CD4-positive, alpha-beta T cell (primary cell): ENCODE measurements around the gene IER2. TPM values are rescaled to one million over a fixed set of nuclear protein-coding genes. Genes with fewer than 3 reads are reported as not detected.
"Not testable (repeated sequence)": the region's sequence is repeated elsewhere in the genome, so short reads cannot be mapped to it uniquely, and the experiment has no call there.

Experiments
- ATAC-seq: fragments of 200-7000 bp; cut with Tn5 transposase; one replicate; pipeline ENCODE4 v1.10.0; 2022; ENCODE audit warnings: mild to moderate bottlenecking; ENCODE audit not compliant: poor library complexity
- CTCF ChIA-PET: fragments of 350-600 bp; sonication (Branson Sonifier 250); formaldehyde crosslinking; loops from one replicate; lab custom pipeline; 2021; ENCODE audit warnings: antibody characterized with exemption, inconsistent platforms; lab: Charles Lee
- POLR2A ChIA-PET: fragments of 350-600 bp; sonication (Branson Sonifier 250); formaldehyde crosslinking; loops from one replicate; lab custom pipeline; 2021; ENCODE audit warnings: antibody characterized with exemption, inconsistent platforms; lab: Charles Lee
- DNase-seq, 14 experiments: peaks; one replicate each; pipeline ENCODE4 v3.0.0-alpha.2; 2013 to 2020; ENCODE audit warnings: mixed read lengths in 2 of 14
- H3K27ac ChIP-seq, 2 donors: one replicate each; pipeline versions ENCODE4 v1.5.1 to v1.7.0; 2013; ENCODE audit warnings: low read length in 2 of 2, low read depth in 1 of 2, mild to moderate bottlenecking in 1 of 2
- H3K27me3 ChIP-seq, 2 experiments: 1 replicate in 1 of 2; 2 replicates in 1 of 2; pipeline versions ENCODE4 v1.6.1 to v1.7.0; 2013; ENCODE audit warnings: low read length in 2 of 2, control low read depth in 1 of 2, mild to moderate bottlenecking in 1 of 2, moderate library complexity in 1 of 2; ENCODE audit not compliant: insufficient read depth in 2 of 2, control insufficient read depth in 1 of 2
- H3K36me3 ChIP-seq: one replicate; pipeline ENCODE4 v1.6.1; 2013; ENCODE audit warnings: low read length, control low read depth; ENCODE audit not compliant: insufficient read depth
- H3K4me1 ChIP-seq: one replicate; pipeline ENCODE4 v1.6.1; 2013; ENCODE audit warnings: low read length, control low read depth; ENCODE audit not compliant: insufficient read depth
- H3K4me3 ChIP-seq: one replicate; pipeline ENCODE4 v1.5.1; 2013; ENCODE audit warnings: mild to moderate bottlenecking, low read length, moderate library complexity
- H3K9me3 ChIP-seq, 2 experiments: 1 replicate in 1 of 2; 2 replicates in 1 of 2; pipeline versions ENCODE4 v1.6.1 to v1.7.0; 2013; ENCODE audit warnings: low read length in 2 of 2, mild to moderate bottlenecking in 2 of 2, control low read depth in 1 of 2, moderate library complexity in 1 of 2; ENCODE audit not compliant: control insufficient read depth in 1 of 2, insufficient read depth in 1 of 2
- H3K27ac Mint-ChIP-seq: one replicate; pipeline ENCODE4 v1.8.0; 2020; ENCODE audit warnings: mixed read lengths
- H3K27me3 Mint-ChIP-seq: one replicate; pipeline ENCODE4 v1.8.0; 2021; ENCODE audit warnings: mixed read lengths
- H3K36me3 Mint-ChIP-seq: one replicate; pipeline ENCODE4 v1.8.0; 2021; ENCODE audit warnings: low read depth, mixed read lengths
- H3K4me1 Mint-ChIP-seq: one replicate; pipeline ENCODE4 v1.8.0; 2021; ENCODE audit warnings: low read depth, mixed read lengths
- H3K4me3 Mint-ChIP-seq: one replicate; pipeline ENCODE4 v1.8.0; 2020; ENCODE audit warnings: mild to moderate bottlenecking, mixed read lengths
- H3K9me3 Mint-ChIP-seq: one replicate; pipeline ENCODE4 v1.8.0; 2020; ENCODE audit warnings: mixed read lengths
- CTCF ChIP-seq: fragments of 200-600 bp; IDR thresholded peaks from one replicate; pipeline ENCODE4 v1.8.0; 2022; ENCODE audit warnings: antibody characterized with exemption, mild to moderate bottlenecking
- intact Hi-C, 2 experiments: fragments of 100-400 bp; cut with DNase I in 1 of 2; cut with micrococcal nuclease in 1 of 2; formaldehyde crosslinking; loops; one replicate each; pipeline versions ENCODE4 v1.15.1 to v1.9.0; 2023 to 2025; cut with DNase I, micrococcal nuclease
- total RNA-seq, 174 experiments: library from RNA in 2 of 174; stranded (reverse) in 2 of 174; gene quantifications; one replicate each; pipeline ENCODE4 v1.2.3 and lab custom pipeline; 2021 to 2026

IER2 gene
- total RNA-seq, 2 experiments from 2014 or later = 254 to 255 TPM

GRCh38 chr19:13195678-13196077 lies 45.5 kb downstream of the IER2 start:
- Histone ChIP-seq H3K4me3 (no peak overlapping the region), H3K27ac (no peak overlapping the region), H3K27me3 (no peaks in the 10 kb centered on the region), H3K9me3 (no peaks in the 10 kb centered on the region), H3K36me3 (no peaks in the 10 kb centered on the region), H3K4me1 (peaks cover 48% of the 10 kb centered on the region)
- no peaks in the 10 kb centered on the region for H3K9me3 Mint-ChIP-seq
- ChIA-PET POLR2A (interaction anchor here (1.8 to 3.3 kb wide), 7 partner anchors 25 to 67 kb away, joined by 11 to 34 read pairs (median 17); partner anchors contain the start of genes IER2 and STX10), CTCF (interaction anchor here (0.7 to 3.2 kb wide), 31 partner anchors 9 to 652 kb away, joined by 3 to 30 read pairs (median 6); partner anchors contain the start of genes IER2 and STX10)
- ATAC-seq = no peak
- H3K4me3 Mint-ChIP-seq = peak overlapping the region; percentile 20
- H3K4me1 Mint-ChIP-seq = peaks cover 21% of the 10 kb centered on the region
- DNase-seq = peak; percentile 34 to 80 (median 56)
- intact Hi-C loops = no loop called here
- H3K36me3 Mint-ChIP-seq = no peaks in the 10 kb centered on the region
- H3K27ac Mint-ChIP-seq = peak overlapping the region; percentile 51
- H3K27me3 Mint-ChIP-seq = no peaks in the 10 kb centered on the region
- TF ChIP-seq CTCF = peak; percentile 59

GRCh38 chr19:13198634-13199033 lies 48.4 kb downstream of the IER2 start:
- Mint-ChIP-seq H3K27ac (no peak overlapping the region), H3K4me3 (no peak overlapping the region), H3K36me3 (no peaks in the 10 kb centered on the region), H3K4me1 (peaks cover 19% of the 10 kb centered on the region), H3K27me3 (no peaks in the 10 kb centered on the region), H3K9me3 (no peaks in the 10 kb centered on the region)
- H3K4me1 ChIP-seq = peaks cover 24% of the 10 kb centered on the region
- H3K36me3 ChIP-seq = no peaks in the 10 kb centered on the region
- no peak for DNase-seq
- no peak for ATAC-seq
- H3K27ac ChIP-seq = no peak overlapping the region
- no peak overlapping the region for H3K4me3 ChIP-seq
- intact Hi-C loops = no loop called here
- no peaks in the 10 kb centered on the region for H3K9me3 ChIP-seq
- no peak for TF ChIP-seq CTCF
- ChIA-PET POLR2A (no interaction called here), CTCF (no interaction called here)
- no peaks in the 10 kb centered on the region for H3K27me3 ChIP-seq

- H3K9me3 ChIP-seq, H3K27ac ChIP-seq, DNase-seq, H3K27ac Mint-ChIP-seq, H3K4me1 Mint-ChIP-seq, ATAC-seq, intact Hi-C loops, H3K4me1 ChIP-seq, H3K27me3 ChIP-seq, H3K36me3 ChIP-seq, H3K4me3 Mint-ChIP-seq, H3K9me3 Mint-ChIP-seq, H3K36me3 Mint-ChIP-seq, CTCF ChIA-PET, H3K4me3 ChIP-seq, H3K27me3 Mint-ChIP-seq: not testable (repeated sequence)
- POLR2A ChIA-PET = interaction anchor here (1.5 kb wide), 1 partner anchor 47 kb away, joined by 3 read pairs; no protein-coding TSS in a partner anchor
These were observed 51.9 kb downstream of the IER2 start for GRCh38 chr19:13202112-13202511.

Other genes with a start within 250 kb of the IER2 start
- gene SYCE2, start 231.1 kb upstream of the IER2 start, total RNA-seq = 1 to 10 TPM; 2.1 to 3.5 TPM
- gene FARSA, start 216.7 kb upstream of the IER2 start, total RNA-seq = 10 to 100 TPM; 17.2 TPM
- 100 to 1,000 TPM; 558 to 559 TPM for gene CALR, start 211.8 kb upstream of the IER2 start, total RNA-seq
- 10 to 100 TPM; 90.0 to 92.7 TPM for gene RAD23A, start 204.5 kb upstream of the IER2 start, total RNA-seq
- gene GADD45GIP1, start 193.2 kb upstream of the IER2 start, total RNA-seq = 10 to 100 TPM; 12.1 to 12.8 TPM
- gene DAND5, start 180.8 kb upstream of the IER2 start, total RNA-seq = not detected
- gene NFIX, start 154.9 kb upstream of the IER2 start, total RNA-seq = 1 to 10 TPM; 3.0 to 3.3 TPM
- gene LYL1, start 47.6 kb upstream of the IER2 start, total RNA-seq = 1 to 10 TPM; 1.9 to 2.1 TPM
- gene TRMT1, start 33.7 kb upstream of the IER2 start, total RNA-seq = 10 to 100 TPM; 60.5 to 63.4 TPM
- 10 to 100 TPM; 13.0 to 13.5 TPM for gene NACC1, start 32.1 kb upstream of the IER2 start, total RNA-seq
- gene STX10, start within 50 bp of the IER2 start, total RNA-seq = 10 to 100 TPM; 40.9 to 43.9 TPM